Measurements from ENCODE around the gene NKX6-2. TPM values are rescaled to one million over a fixed set of nuclear protein-coding genes. Genes with fewer than 3 reads are reported as not detected.

The NKX6-2 gene
- total RNA-seq, 2 experiments from 2014 or later = not detected

GRCh38 chr10:132754071-132754470, 31.9 kb downstream of the NKX6-2 start:
- ChIA-PET CTCF (no interaction called here), POLR2A (no interaction called here)
- peaks cover 52% of the 10 kb centered on the region for H3K36me3 Mint-ChIP-seq (ENCODE audit: low read depth)
- Histone ChIP-seq H3K4me3 (ENCODE audit: low read length) (no peak overlapping the region), H3K4me1 (ENCODE audit: insufficient read depth, low read length) (no peaks in the 10 kb centered on the region), H3K36me3 (ENCODE audit: insufficient read depth, low read length) (peaks cover 41% of the 10 kb centered on the region), H3K27me3 (ENCODE audit: control insufficient read depth in 1 of 2, insufficient read depth in 2 of 2, low read length in 2 of 2) (no peaks in the 10 kb centered on the region), H3K27ac (ENCODE audit: low read depth in 1 of 2, low read length in 2 of 2) (no peak overlapping the region), H3K9me3 (ENCODE audit: control insufficient read depth in 1 of 2, insufficient read depth in 1 of 2, low read length in 2 of 2) (peaks cover 0 to 34% of the 10 kb centered on the region in 2 experiments)
- intact Hi-C loops (cut with DNase I, micrococcal nuclease) = no loop called here
- H3K27me3 Mint-ChIP-seq = no peaks in the 10 kb centered on the region
- no peak for DNase-seq
- H3K27ac Mint-ChIP-seq = no peak overlapping the region
- no peak for ATAC-seq (ENCODE audit: poor library complexity)
- no peaks in the 10 kb centered on the region for H3K4me1 Mint-ChIP-seq (ENCODE audit: low read depth)
- peaks cover 5% of the 10 kb centered on the region for H3K9me3 Mint-ChIP-seq
- no peak overlapping the region for H3K4me3 Mint-ChIP-seq
- TF ChIP-seq CTCF (IDR thresholded peaks at IDR 0.05) = no peak

GRCh38 chr10:132753596-132753995, 32.4 kb downstream of the NKX6-2 start:
- H3K9me3 Mint-ChIP-seq = peaks cover 5% of the 10 kb centered on the region
- H3K4me3 Mint-ChIP-seq = no peak overlapping the region
- no peaks in the 10 kb centered on the region for H3K27me3 Mint-ChIP-seq
- DNase-seq = no peak
- Histone ChIP-seq H3K36me3 (ENCODE audit: insufficient read depth, low read length) (peaks cover 41% of the 10 kb centered on the region), H3K4me3 (ENCODE audit: low read length) (no peak overlapping the region), H3K4me1 (ENCODE audit: insufficient read depth, low read length) (no peaks in the 10 kb centered on the region), H3K27ac (ENCODE audit: low read depth in 1 of 2, low read length in 2 of 2) (no peak overlapping the region), H3K27me3 (ENCODE audit: control insufficient read depth in 1 of 2, insufficient read depth in 2 of 2, low read length in 2 of 2) (no peaks in the 10 kb centered on the region), H3K9me3 (ENCODE audit: control insufficient read depth in 1 of 2, insufficient read depth in 1 of 2, low read length in 2 of 2) (peaks cover 0 to 34% of the 10 kb centered on the region in 2 experiments)
- peaks cover 52% of the 10 kb centered on the region for H3K36me3 Mint-ChIP-seq (ENCODE audit: low read depth)
- ChIA-PET CTCF (no interaction called here), POLR2A (no interaction called here)
- no peak for ATAC-seq (ENCODE audit: poor library complexity)
- no peak overlapping the region for H3K27ac Mint-ChIP-seq
- H3K4me1 Mint-ChIP-seq (ENCODE audit: low read depth) = no peaks in the 10 kb centered on the region
- TF ChIP-seq CTCF (IDR thresholded peaks at IDR 0.05) = no peak
- intact Hi-C loops (cut with DNase I, micrococcal nuclease) = no loop called here

GRCh38 chr10:132752961-132753360, 33.0 kb downstream of the NKX6-2 start:
- H3K36me3 Mint-ChIP-seq (ENCODE audit: low read depth) = peaks cover 57% of the 10 kb centered on the region
- ChIA-PET CTCF (no interaction called here), POLR2A (no interaction called here)
- Histone ChIP-seq H3K27ac (ENCODE audit: low read depth in 1 of 2, low read length in 2 of 2) (no peak overlapping the region), H3K27me3 (ENCODE audit: control insufficient read depth in 1 of 2, insufficient read depth in 2 of 2, low read length in 2 of 2) (no peaks in the 10 kb centered on the region), H3K36me3 (ENCODE audit: insufficient read depth, low read length) (peaks cover 41% of the 10 kb centered on the region), H3K9me3 (ENCODE audit: control insufficient read depth in 1 of 2, insufficient read depth in 1 of 2, low read length in 2 of 2) (peaks cover 0 to 34% of the 10 kb centered on the region in 2 experiments), H3K4me3 (ENCODE audit: low read length) (no peak overlapping the region), H3K4me1 (ENCODE audit: insufficient read depth, low read length) (no peaks in the 10 kb centered on the region)
- peaks cover 5% of the 10 kb centered on the region for H3K9me3 Mint-ChIP-seq
- H3K27ac Mint-ChIP-seq = no peak overlapping the region
- no peaks in the 10 kb centered on the region for H3K4me1 Mint-ChIP-seq (ENCODE audit: low read depth)
- no peak for ATAC-seq (ENCODE audit: poor library complexity)
- TF ChIP-seq CTCF (IDR thresholded peaks at IDR 0.05) = no peak
- H3K4me3 Mint-ChIP-seq = no peak overlapping the region
- no peaks in the 10 kb centered on the region for H3K27me3 Mint-ChIP-seq
- intact Hi-C loops (cut with DNase I, micrococcal nuclease) = no loop called here
- no peak for DNase-seq
